B cell (primary cell): ENCODE results near the gene CDRT15. TPM values are rescaled to one million over a fixed set of nuclear protein-coding genes. Genes with fewer than 3 reads are reported as not detected.
"Not testable (repeated sequence)": the region's sequence is repeated elsewhere in the genome, so short reads cannot be mapped to it uniquely, and the experiment has no call there.

ENCODE experiments used
- ATAC-seq: fragments of 200-7000 bp; cut with Tn5 transposase; one replicate; pipeline ENCODE4 v1.10.0; 2021; ENCODE audit warnings: low read depth, mild to moderate bottlenecking, moderate number of reproducible peaks, moderate library complexity
- CTCF ChIA-PET: fragments of 350-600 bp; sonication (Branson Sonifier 250); formaldehyde crosslinking; loops from one replicate; lab custom pipeline; 2021; ENCODE audit warnings: antibody characterized with exemption, inconsistent platforms; lab: Charles Lee
- POLR2A ChIA-PET: fragments of 350-600 bp; sonication (Branson Sonifier 250); formaldehyde crosslinking; loops from one replicate; lab custom pipeline; 2021; ENCODE audit warnings: antibody characterized with exemption; lab: Charles Lee
- DNase-seq: peaks from one replicate; pipeline ENCODE4 v3.0.0; 2013
- H2AFZ ChIP-seq: 2 replicates; pipeline ENCODE4 v1.6.1; 2012; ENCODE audit warnings: mild to moderate bottlenecking, low read depth, low read length; ENCODE audit not compliant: insufficient read depth, poor library complexity, severe bottlenecking
- H3K27ac ChIP-seq, 2 donors: 1 replicate in 1 of 2; 2 replicates in 1 of 2; pipeline ENCODE4 v1.5.1; 2012 to 2013; ENCODE audit warnings: low read length in 2 of 2, mild to moderate bottlenecking in 2 of 2, moderate library complexity in 1 of 2
- H3K27me3 ChIP-seq, 4 experiments: fragments of 200-600 bp in 1 of 4; sonication (generic) in 1 of 4; replicated peaks in 1 of 4; 1 replicate in 2 of 4; 2 replicates in 2 of 4; pipeline versions ENCODE4 v1.6.1 to v1.7.0; 2013 to 2016; ENCODE audit warnings: low read length in 3 of 4, mild to moderate bottlenecking in 2 of 4, mixed read lengths in 1 of 4, moderate library complexity in 1 of 4; ENCODE audit not compliant: insufficient read depth in 4 of 4, control insufficient read depth in 3 of 4; ENCODE audit errors: control extremely low read depth in 1 of 4
- H3K36me3 ChIP-seq, 2 experiments: replicated peaks in 1 of 2; 1 replicate in 1 of 2; 2 replicates in 1 of 2; pipeline versions ENCODE4 v1.6.1 to v1.7.1; 2013; ENCODE audit warnings: low read length in 1 of 2; ENCODE audit not compliant: insufficient read depth in 2 of 2, control insufficient read depth in 1 of 2; ENCODE audit errors: control extremely low read depth in 1 of 2, extremely low read depth in 1 of 2
- H3K4me1 ChIP-seq, 2 donors: fragments of 200-600 bp in 1 of 2; sonication (generic) in 1 of 2; 1 replicate in 1 of 2; 2 replicates in 1 of 2; pipeline versions ENCODE4 v1.5.1 to v1.6.1; 2013 to 2017; ENCODE audit warnings: low read length in 2 of 2; ENCODE audit not compliant: control insufficient read depth in 2 of 2, insufficient read depth in 2 of 2
- H3K4me2 ChIP-seq: replicated peaks from 2 replicates; pipeline ENCODE3; 2012; ENCODE audit warnings: mild to moderate bottlenecking, low read depth, low read length; ENCODE audit not compliant: poor library complexity, severe bottlenecking
- H3K4me3 ChIP-seq, 5 experiments: fragments of 200-600 bp in 1 of 5; sonication (generic) in 1 of 5; 1 replicate in 3 of 5; 2 replicates in 2 of 5; pipeline versions ENCODE4 v1.5.1 to v1.7.0; 2011 to 2016; ENCODE audit warnings: low read length in 4 of 5, mild to moderate bottlenecking in 4 of 5, low read depth in 2 of 5, control low read depth in 1 of 5, moderate library complexity in 1 of 5; ENCODE audit not compliant: insufficient read depth in 1 of 5; ENCODE audit errors: control extremely low read depth in 1 of 5, extremely low read depth in 1 of 5
- H3K79me2 ChIP-seq: fragments of 200-600 bp; sonication (generic); one replicate; pipeline ENCODE4 v1.6.0; 2016; ENCODE audit warnings: low read length; ENCODE audit not compliant: control insufficient read depth, insufficient read depth
- H3K9ac ChIP-seq: fragments of 200-600 bp; sonication (generic); 2 replicates; pipeline ENCODE4 v1.6.1; 2017; ENCODE audit warnings: mild to moderate bottlenecking, low read length, moderate library complexity
- H3K9me3 ChIP-seq, 3 donors: one replicate each; pipeline versions ENCODE4 v1.6.1 to v1.7.1; 2013; ENCODE audit warnings: low read length in 2 of 3; ENCODE audit not compliant: control insufficient read depth in 2 of 3, insufficient read depth in 1 of 3; ENCODE audit errors: control extremely low read depth in 1 of 3
- H4K20me1 ChIP-seq: 2 replicates; pipeline ENCODE4 v1.6.0; 2012; ENCODE audit warnings: mild to moderate bottlenecking, low read length; ENCODE audit not compliant: insufficient read depth, control insufficient read depth, poor library complexity, severe bottlenecking
- H3K27ac Mint-ChIP-seq: one replicate; pipeline ENCODE4 v1.8.0; 2021; ENCODE audit warnings: mixed read lengths
- H3K27me3 Mint-ChIP-seq: one replicate; pipeline ENCODE4 v1.8.0; 2021; ENCODE audit warnings: mixed read lengths
- H3K4me1 Mint-ChIP-seq: one replicate; pipeline ENCODE4 v1.8.0; 2021; ENCODE audit warnings: mixed read lengths
- H3K4me3 Mint-ChIP-seq: one replicate; pipeline ENCODE4 v1.8.0; 2021; ENCODE audit warnings: mixed read lengths
- H3K9me3 Mint-ChIP-seq: one replicate; pipeline ENCODE4 v1.8.0; 2022; ENCODE audit warnings: mixed read lengths; ENCODE audit not compliant: insufficient read depth
- WGBS: methylation state at CpG from one replicate; pipeline ENCODE4 v1.1.5; 2013; ENCODE audit warnings: missing lambda C conversion rate; ENCODE audit not compliant: insufficient coverage; 5-methylcytosine and 5-hydroxymethylcytosine counted together
- intact Hi-C: fragments of 100-400 bp; cut with micrococcal nuclease; formaldehyde crosslinking; loops from one replicate; pipeline ENCODE4 v1.10.0; 2022
- polyA plus RNA-seq: library from polyadenylated mRNA; depleted of rRNA; stranded (reverse); fragments of >200 nt; gene quantifications from 2 replicates; pipeline ENCODE4 v1.2.3, GENCODE V29; 2012
- total RNA-seq, 2 donors: library from RNA; stranded (reverse); fragments of 120-200 nt in 1 of 2; gene quantifications; 1 replicate in 1 of 2; 2 replicates in 1 of 2; pipeline versions ENCODE4 v1.2.3 to v1.2.4, GENCODE V29; 2013 to 2022

The CDRT15 gene
- total and polyA plus RNA-seq, 2 donors (not counting 1 experiment from before 2014, with no cell fraction given): not detected

- H3K4me1 ChIP-seq, CTCF ChIA-PET, H3K4me1 Mint-ChIP-seq, H2AFZ ChIP-seq, H3K9ac ChIP-seq, intact Hi-C loops, H4K20me1 ChIP-seq, H3K79me2 ChIP-seq, H3K9me3 Mint-ChIP-seq, H3K36me3 ChIP-seq, ATAC-seq, DNase-seq, H3K4me3 Mint-ChIP-seq, POLR2A ChIA-PET, H3K9me3 ChIP-seq, H3K4me2 ChIP-seq, H3K27me3 ChIP-seq, H3K27ac Mint-ChIP-seq, H3K4me3 ChIP-seq, H3K27me3 Mint-ChIP-seq, H3K27ac ChIP-seq: not testable (repeated sequence)
- no CpG with 5 or more reads among the region's 9 CpGs for WGBS
These were observed 630 bp downstream of the CDRT15 start for GRCh38 chr17:14236032-14236431.

- POLR2A ChIA-PET, DNase-seq, H3K27ac ChIP-seq, H3K4me2 ChIP-seq, H3K9me3 Mint-ChIP-seq, CTCF ChIA-PET, H3K27ac Mint-ChIP-seq, H3K27me3 ChIP-seq, H4K20me1 ChIP-seq, H3K4me1 ChIP-seq, H3K4me1 Mint-ChIP-seq, ATAC-seq, H3K4me3 ChIP-seq, H2AFZ ChIP-seq, H3K9ac ChIP-seq, H3K27me3 Mint-ChIP-seq, H3K4me3 Mint-ChIP-seq, H3K9me3 ChIP-seq, intact Hi-C loops, H3K36me3 ChIP-seq, H3K79me2 ChIP-seq: not testable (repeated sequence)
- WGBS: no CpG with 5 or more reads among the region's 2 CpGs
These were observed 1.6 kb downstream of the CDRT15 start for GRCh38 chr17:14235047-14235446.

GRCh38 chr17:14231187-14231586, 5.5 kb downstream of the CDRT15 start:
- CTCF ChIA-PET, H3K4me3 ChIP-seq, H3K27ac Mint-ChIP-seq: not testable (repeated sequence)

More at GRCh38 chr17:14231187-14231586, 5.5 kb downstream of the CDRT15 start:
- intact Hi-C loops, H4K20me1 ChIP-seq, ATAC-seq, H3K4me1 ChIP-seq, H3K9me3 ChIP-seq, H3K27me3 ChIP-seq, H3K9me3 Mint-ChIP-seq, H2AFZ ChIP-seq, H3K4me2 ChIP-seq, H3K4me1 Mint-ChIP-seq, DNase-seq, H3K9ac ChIP-seq, H3K27me3 Mint-ChIP-seq, H3K4me3 Mint-ChIP-seq, POLR2A ChIA-PET, H3K79me2 ChIP-seq, H3K27ac ChIP-seq, H3K36me3 ChIP-seq: not testable (repeated sequence)
- no CpG with 5 or more reads among the region's 6 CpGs for WGBS
